ENCODE data around the gene PLA2G4A.
"Not testable (repeated sequence)": the region's sequence is repeated elsewhere in the genome, so short reads cannot be mapped to it uniquely, and the experiment has no call there.

Gene PLA2G4A

GRCh38 chr1:186875896-186876835 lies 47.4 kb downstream of the PLA2G4A start:
- DNase-seq (ENCODE audit: low read depth) = no peak

DNA sequence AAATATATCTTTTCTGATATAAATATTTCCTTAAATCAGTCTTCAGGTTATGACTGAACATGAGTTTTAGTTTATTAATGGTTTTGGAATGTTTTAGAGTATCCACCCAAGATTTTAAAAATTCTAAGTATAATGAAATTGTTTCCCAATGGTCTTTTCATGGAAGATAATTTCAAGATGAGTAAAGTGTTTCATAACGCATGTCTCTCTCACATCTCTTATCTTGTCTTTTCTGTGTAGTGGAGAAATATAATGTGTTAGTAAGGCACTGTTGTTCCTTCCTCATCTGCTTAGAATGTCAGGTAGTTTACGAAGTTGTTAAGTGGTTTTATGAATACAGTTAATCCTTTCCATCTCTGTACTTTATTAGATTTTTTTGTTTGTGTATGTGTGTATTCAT lies 49.6 kb downstream of the PLA2G4A start:
- no peak for DNase-seq (ENCODE audit: low read depth)

DNA sequence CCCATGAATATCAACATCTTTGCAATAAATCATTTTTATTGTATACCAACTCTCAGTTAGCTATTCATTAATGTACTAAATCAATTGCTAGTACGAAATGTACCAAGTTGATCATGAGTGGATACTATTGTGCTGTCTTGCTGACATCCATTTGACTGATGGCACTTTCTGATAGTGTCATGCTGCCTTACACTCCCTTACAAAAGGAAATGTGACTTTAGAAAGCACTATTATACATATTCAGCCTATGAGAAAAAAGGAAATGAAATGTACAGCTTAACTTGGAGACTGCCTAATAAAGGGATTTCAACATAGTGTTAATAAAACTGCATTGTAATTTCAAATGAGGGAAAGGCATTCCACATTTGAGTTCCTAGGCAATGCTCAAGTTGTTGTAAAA lies 52.2 kb downstream of the PLA2G4A start:
- no peak for DNase-seq (ENCODE audit: low read depth)

GRCh38 chr1:186882372-186883134 lies 53.8 kb downstream of the PLA2G4A start:
- DNase-seq (ENCODE audit: low read depth) = no peak

GRCh38 chr1:186884251-186884650 lies 55.5 kb downstream of the PLA2G4A start:
- DNase-seq (ENCODE audit: low read depth) = no peak

DNA sequence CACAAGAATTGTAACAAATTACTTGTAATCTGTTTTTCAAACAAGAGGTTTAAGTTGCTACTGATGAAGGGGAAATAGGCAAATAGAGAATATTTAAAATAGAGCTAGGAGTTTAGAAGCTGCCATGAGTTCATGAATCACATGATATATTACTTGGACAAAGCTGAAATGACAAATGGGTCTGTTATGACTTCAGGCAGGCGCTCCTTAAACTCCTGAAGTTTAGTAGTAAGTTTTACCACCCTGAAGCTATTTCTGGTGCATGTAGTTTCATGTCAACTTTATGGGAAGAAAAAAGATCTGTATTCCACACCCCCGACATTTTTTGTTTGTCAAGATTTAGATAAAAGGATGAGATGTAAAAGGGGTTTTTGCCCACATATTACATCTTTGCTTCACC lies 58.5 kb downstream of the PLA2G4A start:
- DNase-seq (ENCODE audit: low read depth) = no peak

DNA sequence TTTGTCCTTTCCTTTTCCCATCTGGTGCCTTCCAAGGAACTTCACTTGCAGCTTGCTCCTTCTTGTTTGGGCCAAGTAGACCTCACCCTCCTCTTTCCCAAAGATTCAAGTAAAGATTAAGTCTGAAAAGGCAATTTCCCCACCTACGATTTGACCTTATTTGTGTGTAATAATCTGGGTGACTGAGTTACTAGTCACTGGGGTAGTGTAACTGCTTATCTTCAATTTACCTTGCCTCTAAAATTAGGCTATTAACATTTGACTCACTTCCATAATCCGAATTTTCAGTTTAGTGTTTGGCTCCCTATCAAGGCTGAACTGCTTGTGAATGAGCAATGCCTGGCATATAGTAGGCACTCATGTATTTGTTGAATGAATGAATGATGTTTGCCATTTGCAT lies 59.6 kb downstream of the PLA2G4A start:
- no peak for DNase-seq (ENCODE audit: low read depth)

DNA sequence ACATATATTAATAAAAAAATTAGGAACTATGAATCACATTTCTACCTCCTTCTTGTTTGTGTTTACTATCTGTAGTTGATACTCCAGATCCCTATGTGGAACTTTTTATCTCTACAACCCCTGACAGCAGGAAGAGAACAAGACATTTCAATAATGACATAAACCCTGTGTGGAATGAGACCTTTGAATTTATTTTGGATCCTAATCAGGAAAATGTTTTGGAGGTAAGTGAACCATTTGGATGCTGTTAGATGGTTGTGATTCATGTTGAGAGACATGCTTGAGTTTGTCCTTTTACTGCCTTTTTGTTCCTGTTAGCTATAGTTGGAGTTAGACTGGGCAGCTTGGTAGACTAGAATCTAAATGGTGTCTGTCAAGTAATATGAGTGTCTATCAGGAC lies 64.2 kb downstream of the PLA2G4A start:
- DNase-seq (ENCODE audit: low read depth) = no peak

- DNase-seq (ENCODE audit: low read depth) = no peak
These were observed 65.7 kb downstream of the PLA2G4A start for GRCh38 chr1:186894415-186894814.

DNA sequence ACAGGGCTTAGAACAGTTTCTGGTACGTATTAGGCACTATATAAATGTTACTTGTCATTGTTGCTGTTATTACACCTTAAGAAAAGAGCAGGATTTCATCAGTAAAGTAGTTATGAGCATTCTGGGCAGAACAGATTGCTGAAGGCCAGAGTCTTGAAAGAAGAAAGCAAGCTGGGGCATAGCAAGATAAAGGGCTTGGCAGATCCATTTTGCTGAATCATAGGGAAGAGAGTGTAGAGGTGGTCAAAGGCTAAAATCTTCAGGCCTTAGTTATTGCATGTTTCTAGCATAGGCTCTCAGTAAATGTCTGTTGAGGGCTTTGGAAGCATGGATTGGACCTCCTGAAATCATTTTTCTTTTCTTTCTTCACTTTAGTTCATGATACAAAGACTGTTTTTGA lies 67.5 kb downstream of the PLA2G4A start:
- no peak for DNase-seq (ENCODE audit: low read depth)

DNA sequence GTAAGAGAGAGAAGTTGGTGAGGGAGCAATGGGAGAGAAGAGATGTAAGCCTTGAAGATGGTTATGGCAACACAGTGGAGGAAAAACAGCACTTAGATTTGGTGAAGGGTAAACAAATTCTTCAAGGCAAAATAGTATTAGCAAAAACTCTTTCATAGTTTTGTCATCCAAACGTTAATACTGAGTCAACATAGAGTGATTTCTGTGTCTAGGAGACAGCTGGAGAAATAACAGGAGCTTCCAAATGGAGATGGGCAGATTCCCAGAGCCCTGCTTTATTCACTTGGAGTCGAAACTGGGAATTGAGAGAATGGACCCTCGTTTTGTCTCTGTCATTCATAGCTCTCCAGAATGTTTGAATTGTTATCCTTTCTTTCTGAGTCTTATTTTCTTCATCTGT lies 68.3 kb downstream of the PLA2G4A start:
- DNase-seq (ENCODE audit: low read depth) = no peak

DNA sequence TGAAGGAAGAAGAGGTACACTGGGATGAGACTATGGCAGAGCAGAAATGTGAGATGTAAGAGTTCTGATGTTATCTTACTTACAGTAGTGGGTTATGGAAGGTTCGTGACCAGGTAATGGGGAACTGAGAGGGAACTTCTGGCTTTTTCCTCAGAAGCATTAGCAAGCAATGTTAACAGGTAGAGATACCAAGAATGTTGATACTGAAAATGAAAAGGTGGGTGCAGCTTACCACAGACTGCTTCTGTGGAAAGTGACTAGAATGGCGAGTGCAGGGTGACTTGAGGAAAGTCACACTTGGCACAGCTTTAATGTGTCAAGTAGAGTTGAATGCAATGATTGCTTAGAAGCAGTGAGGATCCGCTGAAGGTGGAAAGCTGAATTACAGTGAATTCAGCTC lies 70.8 kb downstream of the PLA2G4A start:
- DNase-seq (ENCODE audit: low read depth) = no peak

GRCh38 chr1:186899977-186900376 lies 71.2 kb downstream of the PLA2G4A start:
- no peak for DNase-seq (ENCODE audit: low read depth)

GRCh38 chr1:186900539-186901237 lies 71.9 kb downstream of the PLA2G4A start:
- no peak for DNase-seq (ENCODE audit: low read depth)

GRCh38 chr1:186901631-186902030 lies 72.9 kb downstream of the PLA2G4A start:
- DNase-seq (ENCODE audit: low read depth) = no peak

GRCh38 chr1:186903374-186904136 lies 74.8 kb downstream of the PLA2G4A start:
- DNase-seq (ENCODE audit: low read depth) = no peak

- DNase-seq (ENCODE audit: low read depth) = no peak
These were observed 75.6 kb downstream of the PLA2G4A start for GRCh38 chr1:186904361-186904760.

DNA sequence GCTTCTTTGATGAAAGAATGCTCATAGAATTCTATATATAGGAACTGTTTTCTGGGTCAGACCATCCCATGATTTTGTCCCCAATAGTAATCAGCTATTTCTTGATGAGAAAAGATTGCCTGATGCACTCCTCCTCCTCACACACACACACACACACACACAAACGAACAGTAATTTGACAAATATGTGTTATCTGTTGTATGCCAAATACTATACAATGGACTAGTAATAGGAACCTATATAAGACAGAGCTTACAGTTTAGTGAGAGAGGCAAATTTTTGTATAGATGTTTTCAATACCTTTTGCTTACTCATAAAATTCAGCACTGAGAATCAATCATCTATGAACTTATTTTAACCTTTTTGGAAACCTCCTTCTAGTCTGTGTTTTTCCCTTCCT lies 76.8 kb downstream of the PLA2G4A start:
- DNase-seq (ENCODE audit: low read depth) = no peak

GRCh38 chr1:186915555-186915954 lies 86.8 kb downstream of the PLA2G4A start:
- DNase-seq (ENCODE audit: low read depth) = no peak

GRCh38 chr1:186917106-186917786 lies 88.5 kb downstream of the PLA2G4A start:
- DNase-seq (ENCODE audit: low read depth) = not testable (repeated sequence)

DNA sequence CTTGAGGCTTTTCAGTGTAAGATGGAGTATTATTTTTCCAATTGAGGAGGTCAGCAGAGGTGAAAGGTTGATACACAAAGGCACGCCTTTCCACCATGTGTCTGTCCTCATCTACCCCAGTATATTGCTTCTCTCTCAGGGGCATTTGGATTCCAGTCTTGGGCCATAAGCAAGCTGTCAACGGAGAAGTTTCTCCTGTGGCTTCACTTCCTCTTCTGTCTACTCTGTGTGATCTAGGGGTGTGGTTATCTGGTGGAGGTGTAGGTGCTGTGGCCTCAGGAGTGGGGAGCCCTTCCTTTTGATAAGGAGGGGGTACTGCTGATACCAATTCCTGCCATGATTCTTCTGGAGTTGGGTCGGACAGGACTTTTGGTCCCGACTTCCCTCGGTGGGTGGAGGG lies 92.6 kb downstream of the PLA2G4A start:
- DNase-seq (ENCODE audit: low read depth) = not testable (repeated sequence)
